Panc1 (cell line): Measurements from ENCODE around the gene AHI1. TPM values are rescaled to one million over a fixed set of nuclear protein-coding genes. Genes with fewer than 3 reads are reported as not detected.

Experiments
- ATAC-seq: fragments of 200-7000 bp; cut with Tn5 transposase; 2 replicates; pipeline ENCODE4 v1.9.1; 2020; ENCODE audit warnings: mild to moderate bottlenecking, moderate library complexity
- BruUV-seq: library from RNA; stranded (reverse); fragments of 400-500 nt; replicated peaks from 2 replicates; lab custom pipeline; 2021; lab: Mats Ljungman, UMichigan
- CTCF ChIA-PET: fragments of 300-600 bp; sonication (Branson Sonifier 250); formaldehyde crosslinking; loops from one replicate; lab custom pipeline; 2022; ENCODE audit warnings: antibody characterized with exemption; lab: Charles Lee
- POLR2A ChIA-PET: fragments of 300-600 bp; sonication (Branson Sonifier 250); formaldehyde crosslinking; loops from one replicate; lab custom pipeline; 2022; ENCODE audit warnings: antibody characterized with exemption; lab: Charles Lee
- DNase-seq: peaks from one replicate; pipeline ENCODE4 v3.0.0-alpha.2; 2010; ENCODE audit warnings: low read depth, low spot score
- H3K27ac ChIP-seq: 2 replicates; pipeline ENCODE4 v1.5.1; 2011; ENCODE audit warnings: mild to moderate bottlenecking, low read length, inconsistent platforms
- H3K27me3 ChIP-seq: fragments of 200-500 bp; sonication (Bioruptor generic); 2 replicates; pipeline ENCODE4 v1.6.0; 2014; ENCODE audit warnings: low read length, inconsistent platforms; ENCODE audit not compliant: control insufficient read depth, insufficient read depth
- H3K36me3 ChIP-seq: fragments of 200-500 bp; sonication (Bioruptor generic); 2 replicates; pipeline ENCODE4 v1.5.1; 2014; ENCODE audit warnings: inconsistent platforms, mild to moderate bottlenecking, low read length, moderate library complexity; ENCODE audit not compliant: control insufficient read depth, insufficient read depth
- H3K4me1 ChIP-seq: 2 replicates; pipeline ENCODE4 v1.5.1; 2011; ENCODE audit warnings: inconsistent platforms, mild to moderate bottlenecking, low read length, moderate library complexity; ENCODE audit not compliant: control insufficient read depth, insufficient read depth
- H3K4me3 ChIP-seq, 2 experiments: 2 replicates each; pipeline ENCODE4 v1.5.1; 2011 to 2012; ENCODE audit warnings: low read depth in 2 of 2, low read length in 2 of 2, mild to moderate bottlenecking in 2 of 2, inconsistent platforms in 1 of 2, moderate library complexity in 1 of 2
- H3K9me3 ChIP-seq: fragments of 200-500 bp; sonication (Bioruptor generic); 2 replicates; pipeline ENCODE4 v1.5.1; 2014; ENCODE audit warnings: low read depth, mild to moderate bottlenecking, inconsistent platforms, low read length, moderate library complexity; ENCODE audit not compliant: control insufficient read depth, insufficient read depth
- CTCF ChIP-seq: fragments of 450-650 bp; IDR thresholded peaks from 2 replicates; pipeline ENCODE4 v1.5.1; 2017; ENCODE audit warnings: mild to moderate bottlenecking
- REST ChIP-seq, 2 experiments: IDR thresholded peaks; 2 replicates each; pipeline ENCODE4 v1.6.1; 2011 to 2012; ENCODE audit warnings: low read depth in 2 of 2, control low read depth in 1 of 2, low read length in 1 of 2, mild to moderate bottlenecking in 1 of 2, moderate library complexity in 1 of 2; ENCODE audit not compliant: insufficient read depth in 1 of 2
- SIN3A ChIP-seq: IDR thresholded peaks from 2 replicates; pipeline ENCODE4 v1.6.1; 2012; ENCODE audit warnings: low read depth, mild to moderate bottlenecking, low read length, moderate library complexity, borderline replicate concordance; ENCODE audit not compliant: insufficient read depth
- in situ Hi-C: cut with HindIII; loops from 2 replicates; pipeline ENCODE4 v1.10.0; 2016; ENCODE audit warnings: low sequenced_read_pairs, low pct_unique_long_range_greater_than_20kb
- intact Hi-C: fragments of 100-400 bp; cut with micrococcal nuclease; formaldehyde crosslinking; loops from one replicate; pipeline ENCODE4 v1.10.0; 2022; ENCODE audit not compliant: unreplicated experiment
- total RNA-seq: library from RNA; stranded (reverse); gene quantifications from one replicate; pipeline ENCODE4 v1.2.1, GENCODE V29; 2021; ENCODE audit not compliant: unreplicated experiment

AHI1 gene
- total RNA-seq, 1 experiment from 2014 or later, result 22.3 TPM

GRCh38 chr6:135390458-135390857, 107.1 kb downstream of the AHI1 start:
- H3K4me3 ChIP-seq, result no peak overlapping the region
- H3K9me3 ChIP-seq, result no peaks in the 10 kb centered on the region
- in situ Hi-C loops, result no loop called here
- TF ChIP-seq CTCF (no peak), SIN3A (no peak), REST (IDR thresholded peaks at IDR 0.05; ENCODE audit: insufficient read depth in 1 of 2, low read depth in 2 of 2, low read length in 1 of 2) (no peak)
- no peak overlapping the region for H3K27ac ChIP-seq
- POLR2A ChIA-PET, result no interaction called here
- H3K4me1 ChIP-seq, result no peaks in the 10 kb centered on the region
- DNase-seq, result no peak
- intact Hi-C loops, result no loop called here
- no TSS peak for BruUV-seq
- ATAC-seq, result no peak
- H3K27me3 ChIP-seq, result no peaks in the 10 kb centered on the region
- no peaks in the 10 kb centered on the region for H3K36me3 ChIP-seq
- CTCF ChIA-PET, result no interaction called here

- DNase-seq, result no peak
- no TSS peak for BruUV-seq
- POLR2A ChIA-PET, result no interaction called here
Observed at GRCh38 chr6:135385299-135385698, 112.2 kb downstream of the AHI1 start.

More at GRCh38 chr6:135385299-135385698, 112.2 kb downstream of the AHI1 start:
- Histone ChIP-seq H3K9me3 (no peaks in the 10 kb centered on the region), H3K27me3 (no peaks in the 10 kb centered on the region), H3K27ac (no peak overlapping the region), H3K4me3 (no peak overlapping the region), H3K4me1 (no peaks in the 10 kb centered on the region), H3K36me3 (no peaks in the 10 kb centered on the region)
- intact Hi-C loops, result no loop called here
- in situ Hi-C loops, result no loop called here
- no peak for TF ChIP-seq CTCF
- CTCF ChIA-PET, result no interaction called here
- ATAC-seq, result no peak
